ENCODE results near the gene PKD1. TPM values are rescaled to one million over a fixed set of nuclear protein-coding genes. Genes with fewer than 3 reads are reported as not detected.

The PKD1 gene
- polyA plus RNA-seq, 1 donor from 2014 or later = 176 TPM

- H3F3A ChIP-seq (ENCODE audit: insufficient read depth, low read length, poor library complexity, severe bottlenecking) = no peaks in the 10 kb centered on the region
- TF ChIP-seq RAD21 (conservative IDR thresholded peaks at IDR 0.05) (no peak), MXI1 (conservative IDR thresholded peaks at IDR 0.05; ENCODE audit: poor library complexity, severe bottlenecking) (no peak), EZH2 (IDR thresholded peaks at IDR 0.05; ENCODE audit: borderline replicate concordance, insufficient read depth, low read length, poor library complexity, severe bottlenecking) (no peak), POLR2AphosphoS5 (IDR thresholded peaks at IDR 0.05) (no peak), SMC3 (conservative IDR thresholded peaks at IDR 0.05; ENCODE audit: poor library complexity) (no peak), CTCF (IDR thresholded peaks at IDR 0.05; ENCODE audit: poor library complexity, severe bottlenecking) (no peak), EP300 (conservative IDR thresholded peaks at IDR 0.05; ENCODE audit: poor library complexity, severe bottlenecking) (no peak), TAF1 (IDR thresholded peaks at IDR 0.05; ENCODE audit: low read depth) (no peak), REST (IDR thresholded peaks at IDR 0.05; ENCODE audit: borderline replicate concordance) (no peak)
- no peaks in the 10 kb centered on the region for H3K9me3 ChIP-seq (ENCODE audit: low read length)
- H4K20me1 ChIP-seq (ENCODE audit: insufficient read depth) = no peaks in the 10 kb centered on the region
- H3K36me3 ChIP-seq (ENCODE audit: insufficient read depth, low read length) = no peaks in the 10 kb centered on the region
- H2AFZ ChIP-seq (ENCODE audit: low read depth, low read length) = no peak overlapping the region
- no peak overlapping the region for H3K4me3 ChIP-seq (ENCODE audit: low read length)
- no peak overlapping the region for H3K27ac ChIP-seq (ENCODE audit: low read length)
- H3K9me2 ChIP-seq (ENCODE audit: insufficient read depth, low read length) = no peaks in the 10 kb centered on the region
- no peaks in the 10 kb centered on the region for H3K79me2 ChIP-seq (replicated peaks; ENCODE audit: insufficient read depth, low read length)
- H3K9ac ChIP-seq (ENCODE audit: low read length) = no peak overlapping the region
- H3K27me3 ChIP-seq (ENCODE audit: insufficient read depth, low read depth, low read length) = no peaks in the 10 kb centered on the region
- H3K4me2 ChIP-seq (ENCODE audit: low read length) = no peak overlapping the region
Measured at GRCh38 chr16:2166263-2167067, 30.8 kb upstream of the PKD1 start.

- Histone ChIP-seq H3K36me3 (ENCODE audit: insufficient read depth, low read length) (no peaks in the 10 kb centered on the region), H3K4me2 (ENCODE audit: low read length) (no peak overlapping the region), H3K9me3 (ENCODE audit: low read length) (no peaks in the 10 kb centered on the region), H3K9ac (ENCODE audit: low read length) (no peak overlapping the region), H3K9me2 (ENCODE audit: insufficient read depth, low read length) (no peaks in the 10 kb centered on the region), H3K27ac (ENCODE audit: low read length) (no peak overlapping the region), H3K79me2 (replicated peaks; ENCODE audit: insufficient read depth, low read length) (no peaks in the 10 kb centered on the region), H3F3A (ENCODE audit: insufficient read depth, low read length, poor library complexity, severe bottlenecking) (no peaks in the 10 kb centered on the region), H3K4me3 (ENCODE audit: low read length) (no peak overlapping the region), H4K20me1 (ENCODE audit: insufficient read depth) (no peaks in the 10 kb centered on the region), H3K27me3 (ENCODE audit: insufficient read depth, low read depth, low read length) (no peaks in the 10 kb centered on the region), H2AFZ (ENCODE audit: low read depth, low read length) (no peak overlapping the region)
- TF ChIP-seq SMC3 (conservative IDR thresholded peaks at IDR 0.05; ENCODE audit: poor library complexity) = no peak
- TF ChIP-seq TAF1 (IDR thresholded peaks at IDR 0.05; ENCODE audit: low read depth) = no peak
- TF ChIP-seq POLR2AphosphoS5 (IDR thresholded peaks at IDR 0.05) = no peak
- TF ChIP-seq CTCF (IDR thresholded peaks at IDR 0.05; ENCODE audit: poor library complexity, severe bottlenecking) = no peak
- no peak for TF ChIP-seq EP300 (conservative IDR thresholded peaks at IDR 0.05; ENCODE audit: poor library complexity, severe bottlenecking)
- TF ChIP-seq REST (IDR thresholded peaks at IDR 0.05; ENCODE audit: borderline replicate concordance) = no peak
- TF ChIP-seq EZH2 (IDR thresholded peaks at IDR 0.05; ENCODE audit: borderline replicate concordance, insufficient read depth, low read length, poor library complexity, severe bottlenecking) = no peak
- no peak for TF ChIP-seq RAD21 (conservative IDR thresholded peaks at IDR 0.05)
- no peak for TF ChIP-seq MXI1 (conservative IDR thresholded peaks at IDR 0.05; ENCODE audit: poor library complexity, severe bottlenecking)
Measured at GRCh38 chr16:2165861-2166260, 30.2 kb upstream of the PKD1 start.

All from neural cell (in vitro differentiated cells).